Caco-2 (cell line): ENCODE measurements around the gene ATAD3B. TPM values are rescaled to one million over a fixed set of nuclear protein-coding genes. Genes with fewer than 3 reads are reported as not detected.

Experiments used
- BruUV-seq: library from RNA; stranded (reverse); fragments of 400-500 nt; replicated peaks from 2 replicates; lab custom pipeline; 2021; lab: Mats Ljungman, UMichigan
- CTCF ChIA-PET: fragments of 300-600 bp; sonication (Branson Sonifier 250); formaldehyde crosslinking; loops from one replicate; lab custom pipeline; 2022; ENCODE audit warnings: antibody characterized with exemption; lab: Charles Lee
- POLR2A ChIA-PET: fragments of 300-600 bp; sonication (Branson Sonifier 250); formaldehyde crosslinking; loops from one replicate; lab custom pipeline; 2022; ENCODE audit warnings: antibody characterized with exemption; lab: Charles Lee
- DNase-seq, 2 experiments: peaks; one replicate each; pipeline versions ENCODE4 v3.0.0 to v3.0.0-alpha.2; 2020 to 2022
- H3K27me3 ChIP-seq: replicated peaks from 2 replicates; pipeline ENCODE4 v1.6.0; 2011; ENCODE audit warnings: low read length; ENCODE audit not compliant: control insufficient read depth, insufficient read depth
- H3K36me3 ChIP-seq: 2 replicates; pipeline ENCODE4 v1.5.1; 2011; ENCODE audit warnings: low read length; ENCODE audit not compliant: control insufficient read depth, insufficient read depth
- H3K4me1 ChIP-seq: fragments of 250-450 bp; sonication (Bioruptor Pico); 2 replicates; pipeline ENCODE4 v1.5.1; 2020; ENCODE audit warnings: mild to moderate bottlenecking
- H3K4me3 ChIP-seq: 2 replicates; pipeline ENCODE4 v1.5.1; 2011; ENCODE audit warnings: low read depth, mild to moderate bottlenecking, control low read depth, low read length
- H3K9me3 ChIP-seq: fragments of 250-450 bp; sonication (Bioruptor Pico); 2 replicates; pipeline ENCODE4 v1.5.1; 2020; ENCODE audit warnings: mild to moderate bottlenecking, moderate library complexity
- H3K27ac Mint-ChIP-seq: one replicate; pipeline ENCODE4 v1.8.0; 2022; ENCODE audit warnings: mixed read lengths; ENCODE audit not compliant: unreplicated experiment
- H3K27me3 Mint-ChIP-seq: one replicate; pipeline ENCODE4 v1.8.0; 2022; ENCODE audit warnings: mixed read lengths; ENCODE audit not compliant: insufficient read depth, unreplicated experiment
- H3K36me3 Mint-ChIP-seq: one replicate; pipeline ENCODE4 v1.8.0; 2022; ENCODE audit warnings: mild to moderate bottlenecking, mixed read lengths; ENCODE audit not compliant: insufficient read depth, unreplicated experiment
- H3K4me1 Mint-ChIP-seq: one replicate; pipeline ENCODE4 v1.8.0; 2022; ENCODE audit warnings: low read depth, mixed read lengths; ENCODE audit not compliant: unreplicated experiment
- H3K4me3 Mint-ChIP-seq: one replicate; pipeline ENCODE4 v1.8.0; 2022; ENCODE audit warnings: mild to moderate bottlenecking, moderate library complexity, mixed read lengths; ENCODE audit not compliant: unreplicated experiment
- H3K9me3 Mint-ChIP-seq: one replicate; pipeline ENCODE4 v1.8.0; 2022; ENCODE audit warnings: mixed read lengths; ENCODE audit not compliant: unreplicated experiment
- intact Hi-C: fragments of 100-400 bp; cut with micrococcal nuclease; formaldehyde crosslinking; loops from one replicate; pipeline ENCODE4 v1.10.0; 2022; ENCODE audit not compliant: unreplicated experiment
- total RNA-seq: library from RNA; stranded (reverse); gene quantifications from 2 replicates; pipeline ENCODE4 v1.2.3, GENCODE V29; 2022
- TF ChIP-seq, protein P1 (sequence below), 2 experiments: fragments of 200-600 bp in 1 of 2; IDR thresholded peaks; 1 replicate in 1 of 2; 2 replicates in 1 of 2; pipeline versions ENCODE4 v1.5.1 to v1.8.0; 2011 to 2022; ENCODE audit warnings: antibody characterized with exemption in 1 of 2, control low read depth in 1 of 2, inconsistent platforms in 1 of 2, low read depth in 1 of 2, low read length in 1 of 2, mild to moderate bottlenecking in 1 of 2, moderate library complexity in 1 of 2; ENCODE audit not compliant: insufficient read depth in 1 of 2, severe bottlenecking in 1 of 2, unreplicated experiment in 1 of 2

Gene ATAD3B
- total RNA-seq, 1 experiment from 2014 or later, result 48.1 TPM

DNA sequence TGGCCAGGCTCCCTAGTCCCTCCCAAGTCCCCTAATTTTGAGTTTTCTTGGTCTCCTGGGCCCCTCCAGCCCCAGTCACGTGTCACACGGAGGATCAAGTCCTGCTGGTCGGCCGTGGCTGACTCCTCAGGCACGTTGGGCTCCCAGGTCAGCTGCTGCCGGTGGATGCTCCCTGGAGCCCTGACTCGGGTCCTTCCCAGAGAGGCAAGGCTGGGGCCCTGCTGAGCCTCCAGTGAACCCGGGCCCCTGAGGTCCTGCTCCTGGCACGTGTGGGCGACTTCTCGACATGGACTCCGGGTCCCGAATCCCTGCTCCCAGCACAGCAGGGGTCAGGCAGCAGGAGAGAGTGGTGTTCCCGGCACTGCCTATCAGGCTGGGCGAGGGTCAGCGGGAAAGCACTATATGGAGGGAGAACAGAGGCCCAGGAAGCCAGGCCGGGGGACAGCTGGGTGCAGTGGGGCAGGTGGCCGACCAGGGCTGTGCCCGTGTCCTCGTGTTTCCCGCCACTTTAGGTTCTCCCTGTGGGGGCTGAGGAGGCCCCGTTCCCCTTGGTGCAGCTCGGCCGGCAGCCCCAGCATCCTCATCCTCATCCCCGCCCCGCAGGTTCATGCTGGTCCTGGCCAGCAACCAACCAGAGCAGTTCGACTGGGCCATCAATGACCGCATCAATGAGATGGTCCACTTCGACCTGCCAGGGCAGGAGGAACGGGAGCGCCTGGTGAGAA, 55.7 kb downstream of the ATAD3B start:
- H3K4me3 ChIP-seq, result no peak overlapping the region
- Mint-ChIP-seq H3K27ac (no peak overlapping the region), H3K27me3 (no peaks in the 10 kb centered on the region), H3K4me3 (no peak overlapping the region), H3K4me1 (no peaks in the 10 kb centered on the region), H3K36me3 (peaks cover 57% of the 10 kb centered on the region), H3K9me3 (no peaks in the 10 kb centered on the region)
- POLR2A ChIA-PET, result no interaction called here
- TF ChIP-seq, protein P1, sequence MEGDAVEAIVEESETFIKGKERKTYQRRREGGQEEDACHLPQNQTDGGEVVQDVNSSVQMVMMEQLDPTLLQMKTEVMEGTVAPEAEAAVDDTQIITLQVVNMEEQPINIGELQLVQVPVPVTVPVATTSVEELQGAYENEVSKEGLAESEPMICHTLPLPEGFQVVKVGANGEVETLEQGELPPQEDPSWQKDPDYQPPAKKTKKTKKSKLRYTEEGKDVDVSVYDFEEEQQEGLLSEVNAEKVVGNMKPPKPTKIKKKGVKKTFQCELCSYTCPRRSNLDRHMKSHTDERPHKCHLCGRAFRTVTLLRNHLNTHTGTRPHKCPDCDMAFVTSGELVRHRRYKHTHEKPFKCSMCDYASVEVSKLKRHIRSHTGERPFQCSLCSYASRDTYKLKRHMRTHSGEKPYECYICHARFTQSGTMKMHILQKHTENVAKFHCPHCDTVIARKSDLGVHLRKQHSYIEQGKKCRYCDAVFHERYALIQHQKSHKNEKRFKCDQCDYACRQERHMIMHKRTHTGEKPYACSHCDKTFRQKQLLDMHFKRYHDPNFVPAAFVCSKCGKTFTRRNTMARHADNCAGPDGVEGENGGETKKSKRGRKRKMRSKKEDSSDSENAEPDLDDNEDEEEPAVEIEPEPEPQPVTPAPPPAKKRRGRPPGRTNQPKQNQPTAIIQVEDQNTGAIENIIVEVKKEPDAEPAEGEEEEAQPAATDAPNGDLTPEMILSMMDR (IDR thresholded peaks at IDR 0.05; ENCODE audit: insufficient read depth in 1 of 2, low read depth in 1 of 2, low read length in 1 of 2, severe bottlenecking in 1 of 2, unreplicated experiment in 1 of 2), result no peak
- H3K27me3 ChIP-seq, result no peaks in the 10 kb centered on the region
- intact Hi-C loops, result no loop called here
- CTCF ChIA-PET, result no interaction called here
- H3K36me3 ChIP-seq, result peaks cover 2% of the 10 kb centered on the region
- BruUV-seq, result no TSS peak
- no peaks in the 10 kb centered on the region for H3K4me1 ChIP-seq
- DNase-seq, result no peak
- no peaks in the 10 kb centered on the region for H3K9me3 ChIP-seq

DNA sequence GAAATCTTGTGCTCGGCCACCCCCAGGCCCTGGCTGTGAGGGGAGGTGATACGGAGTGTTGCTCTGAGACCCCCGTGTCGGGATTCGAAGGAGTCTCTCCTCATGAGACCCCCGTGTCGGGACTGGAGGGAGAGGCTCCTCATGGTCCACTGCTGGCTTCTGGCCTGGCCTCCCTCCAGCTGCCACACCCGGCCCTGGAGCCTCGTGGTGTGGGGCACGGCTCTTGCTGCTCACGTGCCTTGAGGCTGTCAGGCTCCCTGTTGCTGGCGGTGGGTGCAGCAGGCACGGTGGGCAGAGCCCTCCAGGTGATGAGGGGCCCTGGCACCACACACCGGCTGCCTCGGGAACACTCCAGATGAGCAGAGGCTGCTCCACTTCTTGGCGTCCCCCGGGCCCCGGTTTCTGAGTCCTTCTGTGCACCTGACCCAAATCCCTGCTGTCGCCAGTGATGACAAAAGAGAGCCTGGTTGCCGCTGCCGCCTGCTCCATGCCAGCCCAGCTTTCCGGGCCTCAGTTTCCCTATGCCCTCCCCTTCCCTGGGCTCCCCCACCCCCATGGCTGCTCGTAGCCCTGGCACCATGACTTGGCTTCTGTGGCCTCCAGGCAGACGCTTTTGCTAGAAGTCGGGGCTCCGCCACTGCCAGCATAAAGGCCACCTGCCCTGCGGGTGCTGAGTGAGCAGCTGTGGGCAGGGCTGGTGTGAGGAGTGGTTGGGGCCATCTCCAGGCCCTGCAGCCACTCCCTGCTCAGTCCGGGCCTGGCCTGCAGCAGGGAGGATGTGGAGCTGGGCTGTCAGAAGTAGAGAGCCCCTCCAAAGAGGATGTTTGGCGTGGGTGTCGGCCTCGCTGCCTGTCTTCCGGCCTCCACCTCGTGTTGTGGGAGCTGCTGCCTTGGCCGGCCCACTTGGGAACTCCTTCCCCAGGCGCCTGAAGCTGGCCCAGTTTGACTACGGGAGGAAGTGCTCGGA, 57.0 kb downstream of the ATAD3B start:
- H3K27me3 ChIP-seq, result no peaks in the 10 kb centered on the region
- peaks cover 2% of the 10 kb centered on the region for H3K36me3 ChIP-seq
- no TSS peak for BruUV-seq
- H3K4me1 ChIP-seq, result no peaks in the 10 kb centered on the region
- H3K4me3 Mint-ChIP-seq, result no peak overlapping the region
- POLR2A ChIA-PET, result no interaction called here
- no peaks in the 10 kb centered on the region for H3K27me3 Mint-ChIP-seq
- no peaks in the 10 kb centered on the region for H3K9me3 Mint-ChIP-seq
- CTCF ChIA-PET, result no interaction called here
- peaks cover 60% of the 10 kb centered on the region for H3K36me3 Mint-ChIP-seq
- no peak for DNase-seq
- intact Hi-C loops, result no loop called here
- no peak overlapping the region for H3K4me3 ChIP-seq
- H3K4me1 Mint-ChIP-seq, result no peaks in the 10 kb centered on the region
- TF ChIP-seq, protein P1 (IDR thresholded peaks at IDR 0.05; ENCODE audit: insufficient read depth in 1 of 2, low read depth in 1 of 2, low read length in 1 of 2, severe bottlenecking in 1 of 2, unreplicated experiment in 1 of 2), result no peak
- no peaks in the 10 kb centered on the region for H3K9me3 ChIP-seq
- H3K27ac Mint-ChIP-seq, result no peak overlapping the region

DNA sequence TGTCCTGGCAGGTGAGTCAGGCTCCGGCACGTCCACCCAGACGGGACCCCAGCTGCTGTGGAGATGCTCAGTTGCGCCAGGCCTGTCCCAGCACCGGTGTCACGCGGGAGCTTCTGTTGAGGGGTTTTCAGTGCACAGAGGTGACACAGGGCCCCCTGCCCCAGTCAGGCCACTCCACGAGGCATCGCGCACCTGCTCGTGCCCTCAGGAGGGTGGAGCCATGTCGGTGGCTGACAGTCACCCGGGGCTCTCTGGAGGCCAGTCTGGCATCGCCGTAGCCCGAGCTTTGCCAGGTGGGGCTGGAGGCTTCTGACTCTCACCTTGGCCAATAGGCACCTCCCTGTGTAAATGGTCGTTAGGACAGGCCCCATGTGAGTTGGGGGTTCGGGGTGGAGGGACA, 57.8 kb downstream of the ATAD3B start:
- TF ChIP-seq, protein P1 (IDR thresholded peaks at IDR 0.05; ENCODE audit: insufficient read depth in 1 of 2, low read depth in 1 of 2, low read length in 1 of 2, severe bottlenecking in 1 of 2, unreplicated experiment in 1 of 2), result no peak
- BruUV-seq, result no TSS peak
- Mint-ChIP-seq H3K4me3 (no peak overlapping the region), H3K9me3 (no peaks in the 10 kb centered on the region), H3K27ac (no peak overlapping the region), H3K4me1 (no peaks in the 10 kb centered on the region), H3K27me3 (no peaks in the 10 kb centered on the region), H3K36me3 (peaks cover 60% of the 10 kb centered on the region)
- Histone ChIP-seq H3K36me3 (peaks cover 2% of the 10 kb centered on the region), H3K4me1 (no peaks in the 10 kb centered on the region), H3K27me3 (no peaks in the 10 kb centered on the region), H3K9me3 (no peaks in the 10 kb centered on the region), H3K4me3 (no peak overlapping the region)
- ChIA-PET POLR2A (no interaction called here), CTCF (no interaction called here)
- no peak for DNase-seq
- intact Hi-C loops, result no loop called here
